Mammary epithelial cell (primary cell): ENCODE measurements around the gene MAN2B2.

Experiments
- EZH2 ChIP-seq: IDR thresholded peaks from 2 replicates; pipeline ENCODE4 v1.6.1; 2012; ENCODE audit warnings: low read length, inconsistent platforms, borderline replicate concordance
- TF ChIP-seq, protein P1 (sequence below), 2 donors: IDR thresholded peaks in 1 of 2; conservative IDR thresholded peaks in 1 of 2; 2 replicates each; pipeline ENCODE4 v1.5.1; 2011 to 2012; ENCODE audit warnings: inconsistent platforms in 2 of 2, low read length in 2 of 2, mild to moderate bottlenecking in 2 of 2, control low read depth in 1 of 2, low read depth in 1 of 2; ENCODE audit not compliant: insufficient read depth in 1 of 2; ENCODE audit errors: extremely low read depth in 1 of 2

DNA sequence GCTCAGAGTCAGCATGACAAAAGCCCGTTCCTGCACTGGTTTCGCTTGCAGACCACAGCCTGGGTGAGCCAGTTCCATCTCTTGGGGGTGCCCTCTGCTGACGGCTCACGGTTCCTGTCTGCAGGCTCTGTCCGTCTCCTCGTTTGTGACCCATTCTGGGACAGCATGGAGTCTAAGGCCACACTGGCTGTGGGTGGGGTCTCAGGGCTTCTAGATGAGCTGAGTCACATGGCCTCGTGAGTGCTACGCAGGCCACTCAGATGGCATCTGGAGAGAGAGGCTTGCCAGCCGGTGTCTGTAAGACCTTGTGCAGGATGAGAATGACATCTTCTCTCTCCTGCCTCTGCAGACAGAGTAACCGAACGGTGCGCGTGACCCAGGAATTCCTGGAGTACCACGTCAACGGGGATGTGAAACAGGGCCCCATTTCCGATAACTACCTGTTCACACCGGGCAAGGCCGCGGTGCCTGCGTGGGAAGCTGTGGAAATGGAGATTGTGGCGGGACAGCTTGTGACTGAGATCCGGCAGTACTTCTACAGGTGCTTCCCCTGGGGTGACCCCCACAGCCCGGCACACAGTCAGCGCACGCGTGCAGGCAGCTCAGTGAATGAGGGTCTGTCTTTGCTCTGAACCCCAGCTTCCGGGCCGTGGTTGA, 33.9 kb downstream of the MAN2B2 start:
- TF ChIP-seq, protein P1, sequence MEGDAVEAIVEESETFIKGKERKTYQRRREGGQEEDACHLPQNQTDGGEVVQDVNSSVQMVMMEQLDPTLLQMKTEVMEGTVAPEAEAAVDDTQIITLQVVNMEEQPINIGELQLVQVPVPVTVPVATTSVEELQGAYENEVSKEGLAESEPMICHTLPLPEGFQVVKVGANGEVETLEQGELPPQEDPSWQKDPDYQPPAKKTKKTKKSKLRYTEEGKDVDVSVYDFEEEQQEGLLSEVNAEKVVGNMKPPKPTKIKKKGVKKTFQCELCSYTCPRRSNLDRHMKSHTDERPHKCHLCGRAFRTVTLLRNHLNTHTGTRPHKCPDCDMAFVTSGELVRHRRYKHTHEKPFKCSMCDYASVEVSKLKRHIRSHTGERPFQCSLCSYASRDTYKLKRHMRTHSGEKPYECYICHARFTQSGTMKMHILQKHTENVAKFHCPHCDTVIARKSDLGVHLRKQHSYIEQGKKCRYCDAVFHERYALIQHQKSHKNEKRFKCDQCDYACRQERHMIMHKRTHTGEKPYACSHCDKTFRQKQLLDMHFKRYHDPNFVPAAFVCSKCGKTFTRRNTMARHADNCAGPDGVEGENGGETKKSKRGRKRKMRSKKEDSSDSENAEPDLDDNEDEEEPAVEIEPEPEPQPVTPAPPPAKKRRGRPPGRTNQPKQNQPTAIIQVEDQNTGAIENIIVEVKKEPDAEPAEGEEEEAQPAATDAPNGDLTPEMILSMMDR (conservative IDR thresholded peaks at IDR 0.05 in 1 of 2, IDR thresholded peaks at IDR 0.05 in 1 of 2; ENCODE audit: extremely low read depth in 1 of 2, insufficient read depth in 1 of 2, low read depth in 1 of 2, low read length in 2 of 2) = no peak
- no peak for TF ChIP-seq EZH2
